HG03139 (cell line): ENCODE measurements around the gene FGF3.
"Not testable (repeated sequence)": the region's sequence is repeated elsewhere in the genome, so short reads cannot be mapped to it uniquely, and the experiment has no call there.

Experiments
- ATAC-seq: cut with Tn5 transposase; IDR thresholded peaks from one replicate; pipeline ENCODE4 v1.9.1; 2021; ENCODE audit not compliant: unreplicated experiment

The FGF3 gene

GRCh38 chr11:69773626-69774353 is 45.4 kb downstream of the FGF3 start:
- no peak for ATAC-seq

- ATAC-seq = no peak
These were observed 47.8 kb downstream of the FGF3 start for GRCh38 chr11:69771466-69771865.

GRCh38 chr11:69770540-69770939 is 48.7 kb downstream of the FGF3 start:
- ATAC-seq = no peak

- no peak for ATAC-seq
These were observed 53.7 kb downstream of the FGF3 start for GRCh38 chr11:69765498-69765995.

- ATAC-seq = not testable (repeated sequence)
These were observed 54.3 kb downstream of the FGF3 start for GRCh38 chr11:69764918-69765317.

GRCh38 chr11:69760319-69760718 is 58.9 kb downstream of the FGF3 start:
- no peak for ATAC-seq
